Suprapubic skin (tissue), 4 donors: ENCODE measurements around the gene FRMD4B. TPM values are rescaled to one million over a fixed set of nuclear protein-coding genes. Genes with fewer than 3 reads are reported as not detected.

Experiments used
- DNase-seq, 2 donors: peaks; one replicate each; pipeline ENCODE4 v3.0.0-alpha.2; 2019; ENCODE audit warnings: low spot score in 2 of 2
- H3K27ac ChIP-seq: fragments of 200-600 bp; sonication (generic); one replicate; pipeline ENCODE4 v1.5.1; 2019
- H3K27me3 ChIP-seq: fragments of 200-600 bp; sonication (generic); one replicate; pipeline ENCODE4 v1.5.1; 2019
- H3K36me3 ChIP-seq: fragments of 200-600 bp; sonication (generic); one replicate; pipeline ENCODE4 v1.5.1; 2019
- H3K4me1 ChIP-seq: fragments of 200-600 bp; sonication (generic); one replicate; pipeline ENCODE4 v1.5.1; 2019
- H3K4me3 ChIP-seq: fragments of 200-600 bp; sonication (generic); one replicate; pipeline ENCODE4 v1.5.1; 2019; ENCODE audit warnings: mild to moderate bottlenecking
- H3K9me3 ChIP-seq: fragments of 200-600 bp; sonication (generic); one replicate; pipeline ENCODE4 v1.5.1; 2019
- CTCF ChIP-seq, 2 donors: fragments of 200-600 bp in 1 of 2; fragments of 450-650 bp in 1 of 2; sonication (generic) in 1 of 2; IDR thresholded peaks; one replicate each; pipeline ENCODE4 v1.5.1; 2016 to 2019; ENCODE audit warnings: antibody characterized with exemption in 2 of 2, mild to moderate bottlenecking in 1 of 2, moderate library complexity in 1 of 2
- EP300 ChIP-seq: sonication (generic); formaldehyde crosslinking; IDR thresholded peaks from one replicate; pipeline ENCODE4 v1.6.1; 2017; ENCODE audit warnings: antibody characterized with exemption
- POLR2A ChIP-seq, 2 donors: fragments of 450-650 bp; IDR thresholded peaks; one replicate each; pipeline ENCODE4 v1.6.1; 2017; ENCODE audit warnings: antibody characterized with exemption in 2 of 2, mild to moderate bottlenecking in 2 of 2, moderate library complexity in 2 of 2
- POLR2AphosphoS5 ChIP-seq, 3 donors: sonication (generic); formaldehyde crosslinking; IDR thresholded peaks; one replicate each; pipeline ENCODE4 v1.6.1; 2017; ENCODE audit warnings: antibody characterized with exemption in 3 of 3
- WGBS: methylation state at CpG from one replicate; pipeline ENCODE4 v1.1.5; 2018; 5-methylcytosine and 5-hydroxymethylcytosine counted together
- total RNA-seq, 4 donors: library from RNA; depleted of rRNA; stranded (reverse); fragments of >200 nt; gene quantifications; one replicate each; pipeline ENCODE4 v1.1.0, GENCODE V29; 2016

FRMD4B gene
- total RNA-seq, 4 donors from 2014 or later: 53.8 to 75.3 (median 67.8) TPM

- no peak overlapping the region for H3K27ac ChIP-seq
- H3K4me1 ChIP-seq: peaks cover 13% of the 10 kb centered on the region
- TF ChIP-seq EP300 (no peak), CTCF (IDR thresholded peaks at IDR 0.05) (no peak), POLR2AphosphoS5 (IDR thresholded peaks at IDR 0.05) (no peak), POLR2A (IDR thresholded peaks at IDR 0.05) (no peak)
- H3K9me3 ChIP-seq: no peaks in the 10 kb centered on the region
- H3K36me3 ChIP-seq: peaks cover 6% of the 10 kb centered on the region
- 77% methylated on average over 6 of the region's 6 CpGs for WGBS
- no peaks in the 10 kb centered on the region for H3K27me3 ChIP-seq
- no peak overlapping the region for H3K4me3 ChIP-seq
- no peak for DNase-seq
Observed at GRCh38 chr3:69296995-69297394, 88.9 kb downstream of the FRMD4B start.

- no peaks in the 10 kb centered on the region for H3K9me3 ChIP-seq
- WGBS: 51% methylated on average over 4 of the region's 4 CpGs
- H3K27ac ChIP-seq: peak overlapping the region; percentile 49
- no peak for TF ChIP-seq EP300
- no peak for TF ChIP-seq POLR2AphosphoS5 (IDR thresholded peaks at IDR 0.05)
- no peak for TF ChIP-seq POLR2A (IDR thresholded peaks at IDR 0.05)
- TF ChIP-seq CTCF (IDR thresholded peaks at IDR 0.05): no peak
- H3K27me3 ChIP-seq: no peaks in the 10 kb centered on the region
- H3K36me3 ChIP-seq: peaks cover 9% of the 10 kb centered on the region
- H3K4me3 ChIP-seq: no peak overlapping the region
- DNase-seq: no peak
- peaks cover 13% of the 10 kb centered on the region for H3K4me1 ChIP-seq
Observed at GRCh38 chr3:69294014-69294766, 91.7 kb downstream of the FRMD4B start.

- no peak overlapping the region for H3K27ac ChIP-seq
- H3K9me3 ChIP-seq: no peaks in the 10 kb centered on the region
- TF ChIP-seq CTCF (IDR thresholded peaks at IDR 0.05): no peak
- WGBS: 78% methylated on average over 7 of the region's 7 CpGs
- H3K36me3 ChIP-seq: peaks cover 9% of the 10 kb centered on the region
- H3K4me3 ChIP-seq: no peak overlapping the region
- H3K4me1 ChIP-seq: peaks cover 19% of the 10 kb centered on the region
- H3K27me3 ChIP-seq: no peaks in the 10 kb centered on the region
- DNase-seq: no peak
Observed at GRCh38 chr3:69292959-69293574, 92.8 kb downstream of the FRMD4B start.

GRCh38 chr3:69292185-69292584 lies 93.7 kb downstream of the FRMD4B start:
- WGBS: 79% methylated on average over 4 of the region's 4 CpGs
- TF ChIP-seq POLR2A (IDR thresholded peaks at IDR 0.05): no peak
- no peak for TF ChIP-seq CTCF (IDR thresholded peaks at IDR 0.05)
- no peak for TF ChIP-seq EP300
- TF ChIP-seq POLR2AphosphoS5 (IDR thresholded peaks at IDR 0.05): no peak
- Histone ChIP-seq H3K4me1 (peaks cover 19% of the 10 kb centered on the region), H3K36me3 (peaks cover 9% of the 10 kb centered on the region), H3K9me3 (no peaks in the 10 kb centered on the region), H3K27ac (no peak overlapping the region), H3K4me3 (no peak overlapping the region), H3K27me3 (no peaks in the 10 kb centered on the region)
- no peak for DNase-seq

- H3K27me3 ChIP-seq: no peaks in the 10 kb centered on the region
- peaks cover 8% of the 10 kb centered on the region for H3K36me3 ChIP-seq
- no peak for DNase-seq
- no peaks in the 10 kb centered on the region for H3K9me3 ChIP-seq
- no peak overlapping the region for H3K27ac ChIP-seq
- H3K4me1 ChIP-seq: peaks cover 19% of the 10 kb centered on the region
- TF ChIP-seq CTCF (IDR thresholded peaks at IDR 0.05) (no peak), POLR2A (IDR thresholded peaks at IDR 0.05) (no peak), POLR2AphosphoS5 (IDR thresholded peaks at IDR 0.05) (no peak), EP300 (no peak)
- no peak overlapping the region for H3K4me3 ChIP-seq
- 95% methylated on average over 3 of the region's 3 CpGs for WGBS
Observed at GRCh38 chr3:69290430-69290829, 95.5 kb downstream of the FRMD4B start.
